A673 (cell line): ENCODE data around the gene SPATS2L. TPM values are rescaled to one million over a fixed set of nuclear protein-coding genes. Genes with fewer than 3 reads are reported as not detected.

Experiments used
- BruUV-seq: library from RNA; stranded (reverse); fragments of 400-500 nt; replicated peaks from 2 replicates; lab custom pipeline; 2021; lab: Mats Ljungman, UMichigan
- CTCF ChIA-PET: fragments of 300-600 bp; sonication (Branson Sonifier 250); formaldehyde crosslinking; loops from one replicate; lab custom pipeline; 2022; ENCODE audit warnings: antibody characterized with exemption; lab: Charles Lee
- POLR2A ChIA-PET: fragments of 300-600 bp; sonication (Branson Sonifier 250); formaldehyde crosslinking; loops from one replicate; lab custom pipeline; 2022; ENCODE audit warnings: antibody characterized with exemption; ENCODE audit not compliant: low non-redundant PET; lab: Charles Lee
- DNase-seq: peaks from one replicate; pipeline ENCODE4 v3.0.0-alpha.2; 2015; ENCODE audit warnings: low spot score
- H3K27ac ChIP-seq: fragments of 200-600 bp; sonication (generic); 2 replicates; pipeline ENCODE4 v1.5.1; 2016; ENCODE audit warnings: mixed run types, low read depth, mild to moderate bottlenecking, mixed read lengths, antibody characterized with exemption, low read length; ENCODE audit not compliant: poor library complexity, severe bottlenecking
- H3K27me3 ChIP-seq: fragments of 200-600 bp; sonication (generic); replicated peaks from 2 replicates; pipeline ENCODE4 v1.6.1; 2017; ENCODE audit warnings: mixed run types, low read depth, mild to moderate bottlenecking, mixed read lengths, antibody characterized with exemption, low read length; ENCODE audit not compliant: insufficient read depth, poor library complexity
- H3K36me3 ChIP-seq: fragments of 200-600 bp; sonication (generic); 2 replicates; pipeline ENCODE4 v1.6.1; 2016; ENCODE audit warnings: mixed run types, mild to moderate bottlenecking, mixed read lengths, antibody characterized with exemption, low read length; ENCODE audit not compliant: insufficient read depth, poor library complexity, severe bottlenecking
- H3K4me1 ChIP-seq: fragments of 200-600 bp; sonication (generic); 2 replicates; pipeline ENCODE4 v1.6.1; 2017; ENCODE audit warnings: mixed run types, mild to moderate bottlenecking, mixed read lengths, antibody characterized with exemption, low read length; ENCODE audit not compliant: insufficient read depth, poor library complexity, severe bottlenecking
- H3K4me3 ChIP-seq: fragments of 200-600 bp; sonication (generic); 2 replicates; pipeline ENCODE4 v1.5.1; 2016; ENCODE audit warnings: low read depth, mixed run types, mild to moderate bottlenecking, mixed read lengths, low read length; ENCODE audit not compliant: poor library complexity, severe bottlenecking
- H3K9me3 ChIP-seq: fragments of 200-600 bp; sonication (generic); 2 replicates; pipeline ENCODE4 v1.6.1; 2016; ENCODE audit warnings: mixed run types, low read depth, mild to moderate bottlenecking, mixed read lengths, antibody characterized with exemption, low read length; ENCODE audit not compliant: poor library complexity, severe bottlenecking
- CTCF ChIP-seq: fragments of 300-800, 200-600 bp; sonication (generic); conservative IDR thresholded peaks from 2 replicates; pipeline ENCODE4 v1.5.1; 2017; ENCODE audit warnings: low read depth, mild to moderate bottlenecking, antibody characterized with exemption, low read length, moderate library complexity, mixed read lengths
- EZH2 ChIP-seq: fragments of 200-600 bp; sonication (generic); IDR thresholded peaks from 2 replicates; pipeline ENCODE4 v1.6.1; 2017; ENCODE audit warnings: borderline replicate concordance, low read depth, mild to moderate bottlenecking, mixed read lengths, antibody characterized with exemption, low read length; ENCODE audit not compliant: poor library complexity, severe bottlenecking
- intact Hi-C: fragments of 100-400 bp; cut with micrococcal nuclease; formaldehyde crosslinking; loops from one replicate; pipeline ENCODE4 v1.10.0; 2022; ENCODE audit not compliant: unreplicated experiment
- total RNA-seq: library from RNA; stranded (reverse); gene quantifications from 2 replicates; pipeline ENCODE4 v1.2.3, GENCODE V29; 2021

The SPATS2L gene
- total RNA-seq, 1 experiment from 2014 or later: 10.0 TPM

GRCh38 chr2:200318940-200319435 lies 12.5 kb downstream of the SPATS2L start:
- Histone ChIP-seq H3K4me3 (no peak overlapping the region), H3K4me1 (no peaks in the 10 kb centered on the region), H3K27me3 (peaks cover 4% of the 10 kb centered on the region), H3K27ac (no peak overlapping the region), H3K36me3 (no peaks in the 10 kb centered on the region), H3K9me3 (no peaks in the 10 kb centered on the region)
- CTCF ChIA-PET: no interaction called here
- TF ChIP-seq EZH2 (no peak), CTCF (no peak)
- POLR2A ChIA-PET: interaction anchor here (0.6 kb wide), 1 partner anchor 9 kb away, joined by 3 read pairs; no protein-coding TSS in a partner anchor
- intact Hi-C loops: no loop called here
- no peak for DNase-seq
- BruUV-seq: no TSS peak

- CTCF ChIA-PET: no interaction called here
- Histone ChIP-seq H3K27ac (no peak overlapping the region), H3K27me3 (peaks cover 7% of the 10 kb centered on the region), H3K9me3 (no peaks in the 10 kb centered on the region), H3K36me3 (no peaks in the 10 kb centered on the region), H3K4me3 (no peak overlapping the region), H3K4me1 (no peaks in the 10 kb centered on the region)
- POLR2A ChIA-PET: interaction anchor here (0.6 kb wide), 1 partner anchor 10 kb away, joined by 3 read pairs; no protein-coding TSS in a partner anchor
- TF ChIP-seq CTCF: no peak
- TF ChIP-seq EZH2: no peak
- BruUV-seq: no TSS peak
- no peak for DNase-seq
- intact Hi-C loops: no loop called here
These were observed 13.2 kb downstream of the SPATS2L start for GRCh38 chr2:200319548-200320337.

GRCh38 chr2:200320344-200320743 lies 13.9 kb downstream of the SPATS2L start:
- ChIA-PET CTCF (no interaction called here), POLR2A (no interaction called here)
- Histone ChIP-seq H3K9me3 (no peaks in the 10 kb centered on the region), H3K4me1 (no peaks in the 10 kb centered on the region), H3K36me3 (no peaks in the 10 kb centered on the region), H3K27me3 (peaks cover 7% of the 10 kb centered on the region), H3K27ac (no peak overlapping the region), H3K4me3 (no peak overlapping the region)
- TF ChIP-seq EZH2 (no peak), CTCF (no peak)
- intact Hi-C loops: no loop called here
- no TSS peak for BruUV-seq
- no peak for DNase-seq
